HepG2 (cell line): ENCODE data around the gene HOXC9. TPM values are rescaled to one million over a fixed set of nuclear protein-coding genes. Genes with fewer than 3 reads are reported as not detected.

Experiments used
- ATAC-seq: fragments of 200-7000 bp; cut with Tn5 transposase; 3 replicates; pipeline ENCODE4 v1.9.1; 2020; ENCODE audit warnings: mild to moderate bottlenecking, moderate library complexity
- BruUV-seq: library from RNA; stranded (reverse); fragments of 400-500 nt; replicated peaks from 2 replicates; lab custom pipeline; 2021; lab: Mats Ljungman, UMichigan
- CTCF ChIA-PET: fragments of 300-600 bp; formaldehyde crosslinking; extraction: SDS; loops from one replicate; lab custom pipeline; 2021; ENCODE audit warnings: low total read pairs, inconsistent platforms, low intra/inter-chr PET ratio; lab: Yijun Ruan, JAX
- POLR2A ChIA-PET: fragments of 350-600 bp; sonication (Branson Sonifier 250); formaldehyde crosslinking; loops from one replicate; lab custom pipeline; 2020; ENCODE audit warnings: antibody characterized with exemption, inconsistent platforms; lab: Yijun Ruan, JAX
- DNase-seq: peaks from one replicate; pipeline ENCODE4 v3.0.0-alpha.2; 2015; ENCODE audit warnings: low spot score
- FAIRE-seq: peaks from 3 replicates; lab custom pipeline; 2011; peaks lifted over from hg19 to GRCh38; lab: Jason Lieb, UNC
- H2AFZ ChIP-seq: one replicate; pipeline ENCODE4 v1.6.1; 2011; ENCODE audit warnings: low read length, inconsistent platforms
- H3K27ac ChIP-seq: fragments of 300-600 bp; 3 replicates; pipeline ENCODE4 v1.8.0; 2011; ENCODE audit warnings: mixed run types, mild to moderate bottlenecking, mixed read lengths, low read length, inconsistent platforms; ENCODE audit not compliant: insufficient read depth; ENCODE audit errors: extremely low read length
- H3K27me3 ChIP-seq, 2 experiments: fragments of 200-600 bp in 1 of 2; 2 replicates in 1 of 2; 3 replicates in 1 of 2; pipeline versions ENCODE4 v1.6.0 to v1.8.0; 2011; ENCODE audit warnings: low read length in 2 of 2, mild to moderate bottlenecking in 2 of 2, moderate library complexity in 2 of 2, inconsistent platforms in 1 of 2; ENCODE audit not compliant: insufficient read depth in 2 of 2, control insufficient read depth in 1 of 2
- H3K36me3 ChIP-seq, 2 experiments: fragments of 200-600 bp in 1 of 2; replicated peaks in 1 of 2; 2 replicates in 1 of 2; 3 replicates in 1 of 2; pipeline versions ENCODE4 v1.5.1 to v1.8.0; 2011; ENCODE audit warnings: low read length in 2 of 2, inconsistent platforms in 1 of 2; ENCODE audit not compliant: insufficient read depth in 2 of 2, control insufficient read depth in 1 of 2
- H3K4me1 ChIP-seq: 2 replicates; pipeline ENCODE4 v1.5.1; 2012; ENCODE audit warnings: low read length, inconsistent platforms; ENCODE audit not compliant: insufficient read depth
- H3K4me2 ChIP-seq: 2 replicates; pipeline ENCODE4 v1.6.0; 2011; ENCODE audit warnings: low read depth, low read length, inconsistent platforms
- H3K4me3 ChIP-seq, 3 experiments: fragments of 200-600 bp in 1 of 3; sonication (generic), shearing (Covaris generic) in 1 of 3; replicated peaks in 1 of 3; 2 replicates each; pipeline ENCODE4 v1.5.1; 2011 to 2016; ENCODE audit warnings: low read length in 3 of 3, inconsistent platforms in 2 of 3, low read depth in 2 of 3, mild to moderate bottlenecking in 2 of 3, control low read depth in 1 of 3, mixed read lengths in 1 of 3; ENCODE audit not compliant: insufficient read depth in 1 of 3
- H3K79me2 ChIP-seq: one replicate; pipeline ENCODE4 v1.6.1; 2011; ENCODE audit warnings: low read length, inconsistent platforms; ENCODE audit not compliant: insufficient read depth
- H3K9ac ChIP-seq: 2 replicates; pipeline ENCODE4 v1.6.0; 2011; ENCODE audit warnings: mild to moderate bottlenecking, low read depth, low read length, inconsistent platforms; ENCODE audit not compliant: insufficient read depth
- H3K9me3 ChIP-seq: 2 replicates; pipeline ENCODE4 v1.5.1; 2012; ENCODE audit warnings: mild to moderate bottlenecking, low read length
- H4K20me1 ChIP-seq: 2 replicates; pipeline ENCODE4 v1.6.0; 2011; ENCODE audit warnings: inconsistent platforms, mild to moderate bottlenecking, low read length, moderate library complexity; ENCODE audit not compliant: insufficient read depth
- BRCA1 ChIP-seq: sonication (generic); formaldehyde crosslinking; IDR thresholded peaks from 2 replicates; pipeline ENCODE4 v1.4.0; 2020; ENCODE audit warnings: missing genetic modification reagents
- IKZF4 ChIP-seq: sonication (generic); formaldehyde crosslinking; IDR thresholded peaks from 2 replicates; pipeline ENCODE4 v1.5.1; 2020; ENCODE audit warnings: borderline replicate concordance, mild to moderate bottlenecking, low read depth, missing genetic modification reagents; ENCODE audit errors: not compliant biosample characterization
- KLF13 ChIP-seq: sonication (generic); formaldehyde crosslinking; IDR thresholded peaks from 2 replicates; pipeline ENCODE4 v1.4.0; 2020; ENCODE audit warnings: mild to moderate bottlenecking, missing genetic modification reagents
- MTA1 ChIP-seq: sonication (generic); formaldehyde crosslinking; IDR thresholded peaks from 2 replicates; pipeline ENCODE4 v1.4.0; 2020; ENCODE audit warnings: missing genetic modification reagents, mild to moderate bottlenecking, borderline replicate concordance
- NR2C2 ChIP-seq: sonication (generic); formaldehyde crosslinking; IDR thresholded peaks from 2 replicates; pipeline ENCODE4 v1.4.0; 2020; ENCODE audit warnings: missing genetic modification reagents, mild to moderate bottlenecking, moderate library complexity, borderline replicate concordance
- RARG ChIP-seq: sonication (generic); formaldehyde crosslinking; IDR thresholded peaks from 2 replicates; pipeline ENCODE4 v1.4.0; 2020; ENCODE audit warnings: low read depth, mild to moderate bottlenecking, missing genetic modification reagents
- SIX1 ChIP-seq: sonication (generic); formaldehyde crosslinking; IDR thresholded peaks from 2 replicates; pipeline ENCODE4 v1.4.0; 2020; ENCODE audit warnings: missing genetic modification reagents, borderline replicate concordance
- STAG1 ChIP-seq: sonication (generic); formaldehyde crosslinking; IDR thresholded peaks from 2 replicates; pipeline ENCODE4 v1.4.0; 2020; ENCODE audit warnings: missing genetic modification reagents
- TEAD2 ChIP-seq: sonication (generic); formaldehyde crosslinking; IDR thresholded peaks from 2 replicates; pipeline ENCODE4 v1.9.0; 2021; ENCODE audit warnings: missing genetic modification reagents
- ZKSCAN1 ChIP-seq: fragments of 150-350 bp; IDR thresholded peaks from 2 replicates; pipeline ENCODE4 v1.6.1; 2014; ENCODE audit warnings: low read length
- ZNF30 ChIP-seq: sonication (generic); formaldehyde crosslinking; IDR thresholded peaks from 2 replicates; pipeline ENCODE4 v1.5.0; 2020; ENCODE audit warnings: mild to moderate bottlenecking, missing genetic modification reagents
- ZNF350 ChIP-seq: sonication (generic); formaldehyde crosslinking; IDR thresholded peaks from 2 replicates; pipeline ENCODE4 v1.4.0; 2020; ENCODE audit warnings: mild to moderate bottlenecking, low read depth, missing genetic modification reagents, borderline replicate concordance
- WGBS: methylation state at CpG from one replicate; pipeline ENCODE4 v1.1.6; 2017; ENCODE audit warnings: low lambda C conversion rate; 5-methylcytosine and 5-hydroxymethylcytosine counted together
- in situ Hi-C: cut with HindIII; loops from 2 replicates; pipeline ENCODE4 v1.10.0; 2017; ENCODE audit warnings: low pct_unique_long_range_greater_than_20kb; ENCODE audit not compliant: extremely low pct_ligation_motif_present
- intact Hi-C: fragments of 100-400 bp; cut with micrococcal nuclease; formaldehyde crosslinking; loops from one replicate; pipeline ENCODE4 v1.10.0; 2022; ENCODE audit not compliant: unreplicated experiment
- polyA plus RNA-seq, 8 experiments: library from polyadenylated mRNA; depleted of rRNA in 3 of 8; stranded (reverse) in 7 of 8; unstranded in 1 of 8; fragments of >200 nt; fragmentation: Illumina TruSeq in 4 of 8; extraction: Trizol in 4 of 8; gene quantifications; 2 replicates each; pipeline versions ENCODE4 v1.2.1 to v1.2.3, GENCODE V29; 2011 to 2016; ENCODE audit warnings: low read depth in 4 of 8, missing spikeins in 1 of 8, mixed read lengths in 1 of 8; ENCODE audit not compliant: insufficient read depth in 1 of 8
- total RNA-seq, 5 experiments: library from RNA; depleted of rRNA; stranded (reverse); fragments of >200 nt; fragmentation: Illumina TruSeq; extraction: Trizol; gene quantifications; 2 replicates each; pipeline ENCODE4 v1.2.3, GENCODE V29; 2016; ENCODE audit warnings: low read depth in 1 of 5
- TF ChIP-seq, protein P1 (sequence below): sonication (generic); formaldehyde crosslinking; IDR thresholded peaks from 2 replicates; pipeline ENCODE4 v1.9.0; 2021; ENCODE audit warnings: missing genetic modification reagents, borderline replicate concordance
- TF ChIP-seq, protein P2 (sequence below): sonication (generic); formaldehyde crosslinking; IDR thresholded peaks from 2 replicates; pipeline ENCODE4 v1.4.0; 2020; ENCODE audit warnings: missing genetic modification reagents
- TF ChIP-seq, protein P3 (sequence below): sonication (generic); formaldehyde crosslinking; IDR thresholded peaks from 2 replicates; pipeline ENCODE4 v1.4.0; 2020; ENCODE audit warnings: missing genetic modification reagents, low read depth, mild to moderate bottlenecking, borderline replicate concordance
- TF ChIP-seq, protein P4 (sequence below): sonication (generic); formaldehyde crosslinking; IDR thresholded peaks from 2 replicates; pipeline ENCODE4 v1.4.0; 2020; ENCODE audit warnings: missing genetic modification reagents

Gene HOXC9
- total and polyA plus RNA-seq, 2 of the 13 experiments (the other 11 are each of a cell fraction or from before 2014, with no cell fraction given): 0.11 to 1.1 TPM

DNA sequence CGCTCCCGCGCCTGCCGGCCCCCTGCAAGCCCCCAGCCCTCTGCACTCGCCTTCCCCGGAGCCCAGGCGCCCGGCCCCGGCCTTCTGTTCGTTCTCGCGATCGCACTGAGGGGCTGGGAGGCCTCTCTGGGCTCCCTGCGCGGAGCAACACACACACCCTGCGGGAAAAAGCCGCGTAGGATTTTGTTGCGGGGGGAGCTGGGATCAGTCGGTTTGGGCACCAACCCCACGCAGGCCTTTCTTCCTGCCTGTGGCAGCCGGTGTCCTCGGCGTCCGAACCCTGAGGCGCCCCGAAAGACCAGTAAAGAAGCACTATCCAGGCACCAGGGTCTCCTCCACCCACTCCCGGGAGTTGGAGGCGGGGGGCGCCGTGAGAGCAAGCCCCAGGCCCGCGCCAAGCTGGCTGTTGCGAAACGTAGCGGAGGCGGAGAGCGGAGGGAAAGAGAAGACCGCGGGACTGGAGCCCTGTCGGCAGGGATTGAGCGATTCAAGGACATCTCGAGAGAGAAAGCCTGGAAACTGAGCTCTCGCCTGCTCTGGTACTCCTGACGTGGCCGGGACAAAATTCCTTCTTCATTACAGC lies 31.0 kb downstream of the HOXC9 start:
- no peaks in the 10 kb centered on the region for H4K20me1 ChIP-seq
- CTCF ChIA-PET: interaction anchor here (2.7 to 3.7 kb wide), 2 partner anchors 161 to 171 kb away, joined by 29 to 33 read pairs; no protein-coding TSS in a partner anchor

More for the DNA sequence above, 31.0 kb downstream of the HOXC9 start:
- DNase-seq (no peak), ATAC-seq (no peak), FAIRE-seq (no peak)
- Histone ChIP-seq H3K27me3 (peaks cover 4 to 84% of the 10 kb centered on the region in 2 experiments; a peak in 4 of 5 replicates), H2AFZ (no peak overlapping the region), H3K4me3 (no peak overlapping the region), H3K9me3 (no peaks in the 10 kb centered on the region), H3K9ac (no peak overlapping the region), H3K4me1 (peaks cover 7% of the 10 kb centered on the region; the same call in 1 of the 2 replicates), H3K79me2 (no peaks in the 10 kb centered on the region), H3K4me2 (no peak overlapping the region), H3K27ac (no peak overlapping the region), H3K36me3 (no peaks in the 10 kb centered on the region)
- TF ChIP-seq RARG (CRISPR knock-in tag) (no peak), MTA1 (no peak), ZKSCAN1 (no peak), ZNF350 (no peak), STAG1 (no peak), TEAD2 (no peak), NR2C2 (no peak), BRCA1 (CRISPR knock-in tag) (no peak), SIX1 (CRISPR knock-in tag) (no peak), IKZF4 (CRISPR knock-in tag) (no peak), ZNF30 (CRISPR knock-in tag) (no peak), KLF13 (no peak)
- TF ChIP-seq, protein P1, sequence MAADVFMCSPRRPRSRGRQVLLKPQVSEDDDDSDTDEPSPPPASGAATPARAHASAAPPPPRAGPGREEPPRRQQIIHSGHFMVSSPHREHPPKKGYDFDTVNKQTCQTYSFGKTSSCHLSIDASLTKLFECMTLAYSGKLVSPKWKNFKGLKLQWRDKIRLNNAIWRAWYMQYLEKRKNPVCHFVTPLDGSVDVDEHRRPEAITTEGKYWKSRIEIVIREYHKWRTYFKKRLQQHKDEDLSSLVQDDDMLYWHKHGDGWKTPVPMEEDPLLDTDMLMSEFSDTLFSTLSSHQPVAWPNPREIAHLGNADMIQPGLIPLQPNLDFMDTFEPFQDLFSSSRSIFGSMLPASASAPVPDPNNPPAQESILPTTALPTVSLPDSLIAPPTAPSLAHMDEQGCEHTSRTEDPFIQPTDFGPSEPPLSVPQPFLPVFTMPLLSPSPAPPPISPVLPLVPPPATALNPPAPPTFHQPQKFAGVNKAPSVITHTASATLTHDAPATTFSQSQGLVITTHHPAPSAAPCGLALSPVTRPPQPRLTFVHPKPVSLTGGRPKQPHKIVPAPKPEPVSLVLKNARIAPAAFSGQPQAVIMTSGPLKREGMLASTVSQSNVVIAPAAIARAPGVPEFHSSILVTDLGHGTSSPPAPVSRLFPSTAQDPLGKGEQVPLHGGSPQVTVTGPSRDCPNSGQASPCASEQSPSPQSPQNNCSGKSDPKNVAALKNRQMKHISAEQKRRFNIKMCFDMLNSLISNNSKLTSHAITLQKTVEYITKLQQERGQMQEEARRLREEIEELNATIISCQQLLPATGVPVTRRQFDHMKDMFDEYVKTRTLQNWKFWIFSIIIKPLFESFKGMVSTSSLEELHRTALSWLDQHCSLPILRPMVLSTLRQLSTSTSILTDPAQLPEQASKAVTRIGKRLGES (CRISPR knock-in tag): no peak
- TF ChIP-seq, protein P2, sequence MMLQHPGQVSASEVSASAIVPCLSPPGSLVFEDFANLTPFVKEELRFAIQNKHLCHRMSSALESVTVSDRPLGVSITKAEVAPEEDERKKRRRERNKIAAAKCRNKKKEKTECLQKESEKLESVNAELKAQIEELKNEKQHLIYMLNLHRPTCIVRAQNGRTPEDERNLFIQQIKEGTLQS (CRISPR knock-in tag): no peak
- TF ChIP-seq, protein P3, sequence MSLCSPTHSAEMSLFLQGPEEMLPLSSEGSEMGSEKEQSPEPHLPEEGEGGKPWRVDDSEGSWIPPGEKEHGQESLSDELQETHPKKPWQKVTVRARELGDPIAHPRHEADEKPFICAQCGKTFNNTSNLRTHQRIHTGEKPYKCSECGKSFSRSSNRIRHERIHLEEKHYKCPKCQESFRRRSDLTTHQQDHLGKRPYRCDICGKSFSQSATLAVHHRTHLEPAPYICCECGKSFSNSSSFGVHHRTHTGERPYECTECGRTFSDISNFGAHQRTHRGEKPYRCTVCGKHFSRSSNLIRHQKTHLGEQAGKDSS (CRISPR knock-in tag): no peak
- TF ChIP-seq, protein P4, sequence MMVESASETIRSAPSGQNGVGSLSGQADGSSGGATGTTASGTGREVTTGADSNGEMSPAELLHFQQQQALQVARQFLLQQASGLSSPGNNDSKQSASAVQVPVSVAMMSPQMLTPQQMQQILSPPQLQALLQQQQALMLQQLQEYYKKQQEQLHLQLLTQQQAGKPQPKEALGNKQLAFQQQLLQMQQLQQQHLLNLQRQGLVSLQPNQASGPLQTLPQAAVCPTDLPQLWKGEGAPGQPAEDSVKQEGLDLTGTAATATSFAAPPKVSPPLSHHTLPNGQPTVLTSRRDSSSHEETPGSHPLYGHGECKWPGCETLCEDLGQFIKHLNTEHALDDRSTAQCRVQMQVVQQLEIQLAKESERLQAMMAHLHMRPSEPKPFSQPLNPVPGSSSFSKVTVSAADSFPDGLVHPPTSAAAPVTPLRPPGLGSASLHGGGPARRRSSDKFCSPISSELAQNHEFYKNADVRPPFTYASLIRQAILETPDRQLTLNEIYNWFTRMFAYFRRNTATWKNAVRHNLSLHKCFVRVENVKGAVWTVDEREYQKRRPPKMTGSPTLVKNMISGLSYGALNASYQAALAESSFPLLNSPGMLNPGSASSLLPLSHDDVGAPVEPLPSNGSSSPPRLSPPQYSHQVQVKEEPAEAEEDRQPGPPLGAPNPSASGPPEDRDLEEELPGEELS (CRISPR knock-in tag): no peak
- no TSS peak for BruUV-seq
- 38% methylated on average over 34 of the region's 46 CpGs for WGBS
- intact Hi-C loops: loop anchor here (5.0 kb wide), 1 partner anchor 106 kb away; no protein-coding TSS in a partner anchor
- in situ Hi-C loops: loop anchor here (5.0 kb wide), 2 partner anchors 101 to 161 kb away; no protein-coding TSS in a partner anchor
- POLR2A ChIA-PET: no interaction called here
